Measurements from ENCODE around the gene WWP2.

The WWP2 gene

GRCh38 chr16:69890892-69891282 is 128.8 kb downstream of the WWP2 start:
- DNase-seq = no peak

GRCh38 chr16:69892378-69892777 is 130.2 kb downstream of the WWP2 start:
- DNase-seq = no peak

- DNase-seq = no peak
Observed at GRCh38 chr16:69893106-69893505, 131.0 kb downstream of the WWP2 start.

GRCh38 chr16:69894676-69895075 is 132.5 kb downstream of the WWP2 start:
- DNase-seq = no peak

- no peak for DNase-seq
Observed at GRCh38 chr16:69903865-69904415, 141.8 kb downstream of the WWP2 start.

GRCh38 chr16:69904495-69905170 is 142.5 kb downstream of the WWP2 start:
- DNase-seq = no peak

GRCh38 chr16:69905171-69905555 is 143.0 kb downstream of the WWP2 start:
- DNase-seq = no peak

- DNase-seq = no peak
Observed at GRCh38 chr16:69906838-69907401, 144.8 kb downstream of the WWP2 start.

- DNase-seq = no peak
Observed at GRCh38 chr16:69909043-69909442, 146.9 kb downstream of the WWP2 start.

GRCh38 chr16:69909760-69910159 is 147.6 kb downstream of the WWP2 start:
- DNase-seq = no peak

GRCh38 chr16:69910964-69911363 is 148.8 kb downstream of the WWP2 start:
- DNase-seq = no peak

GRCh38 chr16:69916462-69916861 is 154.3 kb downstream of the WWP2 start:
- no peak for DNase-seq

GRCh38 chr16:69917311-69917710 is 155.2 kb downstream of the WWP2 start:
- no peak for DNase-seq

- no peak for DNase-seq
Observed at GRCh38 chr16:69917739-69918138, 155.6 kb downstream of the WWP2 start.

GRCh38 chr16:69918241-69918640 is 156.1 kb downstream of the WWP2 start:
- DNase-seq = no peak

- no peak for DNase-seq
Observed at GRCh38 chr16:69921127-69921526, 159.0 kb downstream of the WWP2 start.

GRCh38 chr16:69922200-69922599 is 160.1 kb downstream of the WWP2 start:
- DNase-seq = no peak

- DNase-seq = no peak
Observed at GRCh38 chr16:69924041-69924775, 162.1 kb downstream of the WWP2 start.

- no peak for DNase-seq
Observed at GRCh38 chr16:69924777-69925191, 162.7 kb downstream of the WWP2 start.

- no peak for DNase-seq
Observed at GRCh38 chr16:69925311-69925710, 163.2 kb downstream of the WWP2 start.

- DNase-seq = peak; percentile 91
Observed at GRCh38 chr16:69926241-69926640, 164.1 kb downstream of the WWP2 start.

GRCh38 chr16:69927056-69927757 is 165.1 kb downstream of the WWP2 start:
- DNase-seq = peak; percentile 14

GRCh38 chr16:69928856-69929400 is 166.8 kb downstream of the WWP2 start:
- DNase-seq = no peak
